ENCODE measurements around the gene POTEI. TPM values are rescaled to one million over a fixed set of nuclear protein-coding genes. Genes with fewer than 3 reads are reported as not detected.
"Not testable (repeated sequence)": the region's sequence is repeated elsewhere in the genome, so short reads cannot be mapped to it uniquely, and the experiment has no call there.

The POTEI gene
- total RNA-seq, 2 donors from 2014 or later = 3.2 TPM; not detected in 1

- not testable (repeated sequence) for H3K36me3 ChIP-seq; H3K27ac ChIP-seq; H3K4me3 ChIP-seq; H3K27me3 ChIP-seq; DNase-seq (ENCODE audit: low spot score); H3K4me1 ChIP-seq; H3K9me3 ChIP-seq
Observed at GRCh38 chr2:130522390-130522789, 13.3 kb upstream of the POTEI start.

GRCh38 chr2:130520992-130521391, 11.9 kb upstream of the POTEI start, which contains the start of gene CFC1B:
Gene CFC1B, plus strand, starts transcription at chr2:130521222. Its CDS starts 263 bp downstream, at chr2:130521485.
- DNase-seq (ENCODE audit: low spot score); H3K27ac ChIP-seq; H3K4me1 ChIP-seq; H3K27me3 ChIP-seq; H3K36me3 ChIP-seq; H3K9me3 ChIP-seq; H3K4me3 ChIP-seq: not testable (repeated sequence)

GRCh38 chr2:130518516-130519106, 9.5 kb upstream of the POTEI start:
- not testable (repeated sequence) for H3K4me1 ChIP-seq; H3K9me3 ChIP-seq; H3K27me3 ChIP-seq; H3K36me3 ChIP-seq; H3K4me3 ChIP-seq; DNase-seq (ENCODE audit: low spot score); H3K27ac ChIP-seq

- not testable (repeated sequence) for DNase-seq (ENCODE audit: low spot score); H3K4me1 ChIP-seq; H3K36me3 ChIP-seq; H3K4me3 ChIP-seq; H3K9me3 ChIP-seq; H3K27me3 ChIP-seq; H3K27ac ChIP-seq
Observed at GRCh38 chr2:130511747-130512451, 2.8 kb upstream of the POTEI start.

- H3K4me3 ChIP-seq; H3K27ac ChIP-seq; H3K36me3 ChIP-seq; H3K4me1 ChIP-seq; H3K27me3 ChIP-seq; H3K9me3 ChIP-seq; DNase-seq (ENCODE audit: low spot score): not testable (repeated sequence)
Observed at GRCh38 chr2:130510807-130511746, 1.9 kb upstream of the POTEI start.

GRCh38 chr2:130491073-130491472, 18.1 kb downstream of the POTEI start:
- H3K9me3 ChIP-seq; H3K4me3 ChIP-seq; H3K36me3 ChIP-seq; H3K27ac ChIP-seq; H3K4me1 ChIP-seq; DNase-seq (ENCODE audit: low spot score); H3K27me3 ChIP-seq: not testable (repeated sequence)

GRCh38 chr2:130455413-130455812, 53.7 kb downstream of the POTEI start:
- not testable (repeated sequence) for H3K9me3 ChIP-seq; H3K4me1 ChIP-seq; H3K36me3 ChIP-seq; DNase-seq (ENCODE audit: low spot score); H3K27ac ChIP-seq; H3K4me3 ChIP-seq; H3K27me3 ChIP-seq

GRCh38 chr2:130454712-130455083, 54.4 kb downstream of the POTEI start:
- not testable (repeated sequence) for H3K27ac ChIP-seq; H3K4me1 ChIP-seq; H3K36me3 ChIP-seq; DNase-seq (ENCODE audit: low spot score); H3K9me3 ChIP-seq; H3K4me3 ChIP-seq; H3K27me3 ChIP-seq

GRCh38 chr2:130453955-130454711, 55.0 kb downstream of the POTEI start:
- not testable (repeated sequence) for H3K27me3 ChIP-seq; H3K36me3 ChIP-seq; H3K4me3 ChIP-seq; H3K9me3 ChIP-seq; H3K27ac ChIP-seq; DNase-seq (ENCODE audit: low spot score); H3K4me1 ChIP-seq

GRCh38 chr2:130452897-130453296, 56.2 kb downstream of the POTEI start:
- not testable (repeated sequence) for DNase-seq (ENCODE audit: low spot score); H3K36me3 ChIP-seq; H3K4me3 ChIP-seq

GRCh38 chr2:130451823-130452222, 57.3 kb downstream of the POTEI start:
- not testable (repeated sequence) for H3K9me3 ChIP-seq; H3K4me1 ChIP-seq; H3K4me3 ChIP-seq; H3K27me3 ChIP-seq; H3K36me3 ChIP-seq; DNase-seq (ENCODE audit: low spot score); H3K27ac ChIP-seq

More at GRCh38 chr2:130452897-130453296, 56.2 kb downstream of the POTEI start:
- H3K27me3 ChIP-seq, H3K4me1 ChIP-seq, H3K27ac ChIP-seq, H3K9me3 ChIP-seq: not testable (repeated sequence)

- H3K27ac ChIP-seq; H3K27me3 ChIP-seq; H3K4me1 ChIP-seq; H3K4me3 ChIP-seq; H3K9me3 ChIP-seq; H3K36me3 ChIP-seq; DNase-seq (ENCODE audit: low spot score): not testable (repeated sequence)
Observed at GRCh38 chr2:130451278-130451677, 57.9 kb downstream of the POTEI start.

- not testable (repeated sequence) for H3K36me3 ChIP-seq; DNase-seq (ENCODE audit: low spot score)
Observed at GRCh38 chr2:130450366-130450765, 58.8 kb downstream of the POTEI start.

More at GRCh38 chr2:130450366-130450765, 58.8 kb downstream of the POTEI start:
- H3K27ac ChIP-seq, H3K9me3 ChIP-seq, H3K27me3 ChIP-seq, H3K4me3 ChIP-seq, H3K4me1 ChIP-seq: not testable (repeated sequence)

Data from right atrium auricular region (tissue), 2 donors.